Neural cell (in vitro differentiated cells): ENCODE results near the gene NEXN.

Experiments
- MXI1 ChIP-seq: fragments of 450-650 bp; conservative IDR thresholded peaks from 2 replicates; pipeline ENCODE4 v1.6.1; 2014; ENCODE audit warnings: antibody characterized with exemption, mild to moderate bottlenecking; ENCODE audit not compliant: poor library complexity, severe bottlenecking
- TAF1 ChIP-seq: IDR thresholded peaks from 2 replicates; pipeline ENCODE4 v1.6.1; 2012; ENCODE audit warnings: low read depth
- TF ChIP-seq, protein P1 (sequence below): fragments of 450-650 bp; IDR thresholded peaks from 2 replicates; pipeline ENCODE4 v1.5.1; 2014; ENCODE audit warnings: antibody characterized with exemption, mild to moderate bottlenecking, moderate library complexity; ENCODE audit not compliant: poor library complexity, severe bottlenecking

DNA sequence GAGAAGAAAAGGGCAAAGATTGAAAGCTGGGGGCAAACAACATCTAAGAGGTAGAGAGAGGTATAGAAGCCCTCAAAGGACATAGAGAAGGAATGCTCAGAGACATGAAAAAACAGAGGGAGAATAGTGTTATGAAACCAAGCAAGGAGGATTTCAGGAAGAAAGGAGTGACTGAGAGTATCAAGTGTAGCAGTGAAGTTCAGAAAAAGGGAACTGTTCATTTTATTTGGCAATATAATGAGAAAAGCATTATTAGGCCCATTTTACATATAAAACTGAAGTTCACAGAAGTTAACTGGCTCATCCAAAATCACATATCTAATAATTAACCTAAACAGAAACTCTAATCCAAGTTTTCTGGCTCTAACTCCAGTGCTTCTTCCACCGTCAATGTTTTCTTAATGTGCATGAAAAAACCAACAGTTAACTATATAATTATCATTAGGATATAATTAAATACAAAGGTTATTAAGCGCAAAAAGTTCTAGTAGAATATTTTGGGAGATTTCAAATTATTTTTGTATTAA lies 17.7 kb downstream of the NEXN start:
- TF ChIP-seq, protein P1, sequence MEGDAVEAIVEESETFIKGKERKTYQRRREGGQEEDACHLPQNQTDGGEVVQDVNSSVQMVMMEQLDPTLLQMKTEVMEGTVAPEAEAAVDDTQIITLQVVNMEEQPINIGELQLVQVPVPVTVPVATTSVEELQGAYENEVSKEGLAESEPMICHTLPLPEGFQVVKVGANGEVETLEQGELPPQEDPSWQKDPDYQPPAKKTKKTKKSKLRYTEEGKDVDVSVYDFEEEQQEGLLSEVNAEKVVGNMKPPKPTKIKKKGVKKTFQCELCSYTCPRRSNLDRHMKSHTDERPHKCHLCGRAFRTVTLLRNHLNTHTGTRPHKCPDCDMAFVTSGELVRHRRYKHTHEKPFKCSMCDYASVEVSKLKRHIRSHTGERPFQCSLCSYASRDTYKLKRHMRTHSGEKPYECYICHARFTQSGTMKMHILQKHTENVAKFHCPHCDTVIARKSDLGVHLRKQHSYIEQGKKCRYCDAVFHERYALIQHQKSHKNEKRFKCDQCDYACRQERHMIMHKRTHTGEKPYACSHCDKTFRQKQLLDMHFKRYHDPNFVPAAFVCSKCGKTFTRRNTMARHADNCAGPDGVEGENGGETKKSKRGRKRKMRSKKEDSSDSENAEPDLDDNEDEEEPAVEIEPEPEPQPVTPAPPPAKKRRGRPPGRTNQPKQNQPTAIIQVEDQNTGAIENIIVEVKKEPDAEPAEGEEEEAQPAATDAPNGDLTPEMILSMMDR = no peak
- TF ChIP-seq TAF1 (no peak), MXI1 (no peak)
